Left kidney (tissue), 2 donors: ENCODE results near the gene CNTN4. TPM values are rescaled to one million over a fixed set of nuclear protein-coding genes. Genes with fewer than 3 reads are reported as not detected.

ENCODE experiments used
- DNase-seq: peaks from one replicate; pipeline ENCODE4 v3.0.0-alpha.2; 2013
- polyA plus RNA-seq: library from polyadenylated mRNA; unstranded; fragments of 120-200 nt; gene quantifications from one replicate; pipeline ENCODE4 v1.2.1, GENCODE V29; 2013; ENCODE audit not compliant: insufficient read length

Gene CNTN4
- polyA plus RNA-seq, 1 donor: 30.1 TPM

DNA sequence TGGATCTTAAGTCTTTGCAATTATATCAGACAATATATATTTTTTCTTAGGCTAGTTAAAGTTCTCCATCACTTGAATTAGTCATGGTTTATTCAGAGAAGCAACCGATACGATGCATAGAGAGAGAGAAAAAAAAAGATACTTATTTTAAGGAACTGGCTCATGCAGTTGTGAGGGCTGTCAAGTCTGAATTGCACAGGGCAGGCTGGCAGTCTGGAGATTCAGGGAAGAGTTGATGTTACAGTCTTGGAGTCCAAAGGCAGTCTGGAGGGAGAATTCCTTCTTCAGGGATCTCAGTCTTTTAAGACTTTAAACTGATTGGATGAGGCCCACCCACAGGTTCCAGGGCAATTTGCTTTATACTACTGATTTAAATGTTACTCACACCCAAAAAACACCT, 598.9 kb downstream of the CNTN4 start:
- no peak for DNase-seq

GRCh38 chr3:2701471-2701870, 602.8 kb downstream of the CNTN4 start:
- no peak for DNase-seq

DNA sequence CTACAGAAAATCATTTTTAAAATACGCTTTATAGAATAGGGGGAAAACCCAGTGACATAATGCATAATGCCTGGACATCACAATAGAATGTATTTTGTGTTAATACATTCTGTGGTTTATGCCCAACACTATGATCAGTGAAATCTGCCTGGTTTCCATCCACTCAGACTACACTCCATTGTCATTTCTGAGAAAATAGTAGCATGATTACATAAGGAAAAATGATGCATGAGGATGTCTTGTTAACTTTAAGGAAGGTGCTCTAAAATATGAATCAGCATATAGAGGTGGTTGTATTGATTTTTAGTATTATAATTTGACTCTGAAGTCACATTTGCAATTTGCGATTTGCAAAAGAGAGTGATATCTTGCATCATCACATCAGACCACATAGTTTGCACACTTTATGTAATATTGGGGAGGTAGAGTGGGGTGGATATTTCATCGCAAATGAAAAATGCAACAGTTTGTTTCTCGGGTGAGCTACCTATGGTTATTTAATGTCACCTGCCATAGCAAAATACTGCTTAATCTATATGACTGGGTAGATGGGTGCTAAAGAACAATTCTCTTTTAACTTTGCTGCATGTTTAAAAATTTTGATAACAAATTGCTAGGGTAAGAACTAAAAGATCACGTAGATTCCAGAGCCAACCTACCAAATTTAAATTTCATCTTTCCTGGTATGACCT, 607.6 kb downstream of the CNTN4 start:
- DNase-seq: no peak

DNA sequence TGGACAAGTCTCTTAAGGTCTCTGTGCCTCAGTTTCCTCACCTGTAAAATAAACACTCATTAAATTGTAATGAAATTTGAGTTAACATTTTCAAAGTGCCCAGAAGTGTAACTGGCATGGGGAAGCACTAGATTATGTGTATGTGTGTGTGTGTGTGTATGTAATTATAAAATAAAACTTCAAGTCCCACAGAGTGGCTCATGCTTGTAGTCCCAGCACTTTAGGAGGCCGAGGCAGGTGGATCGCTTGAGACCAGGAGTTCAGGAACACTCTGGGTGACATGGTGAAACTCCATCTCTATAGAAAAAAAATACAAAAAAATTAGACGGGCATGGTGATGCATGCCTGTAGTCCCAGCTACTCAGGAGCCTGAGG, 608.2 kb downstream of the CNTN4 start:
- DNase-seq: no peak

DNA sequence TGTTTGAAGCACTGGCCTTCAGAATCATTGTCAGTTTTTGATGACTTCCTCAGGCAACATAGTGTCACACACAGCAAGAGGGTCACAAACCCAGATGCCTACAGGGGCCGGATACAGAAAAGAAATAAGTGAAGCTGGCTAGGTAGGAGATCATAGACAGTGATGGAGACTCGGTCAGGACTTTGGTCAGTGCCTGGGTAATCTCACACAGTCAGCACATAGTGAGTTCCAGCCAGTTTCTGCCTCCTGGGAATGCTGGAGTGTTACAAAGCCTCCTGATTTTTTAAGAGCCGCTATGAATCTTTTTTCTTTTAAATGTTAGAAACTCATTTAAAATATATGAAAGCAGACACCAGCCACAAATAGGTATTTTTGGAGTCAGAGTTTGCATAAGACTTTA, 612.4 kb downstream of the CNTN4 start:
- no peak for DNase-seq

- DNase-seq: no peak
These were observed 615.3 kb downstream of the CNTN4 start for GRCh38 chr3:2713923-2714322.

- DNase-seq: no peak
These were observed 616.2 kb downstream of the CNTN4 start for GRCh38 chr3:2714834-2715233.

- no peak for DNase-seq
These were observed 628.4 kb downstream of the CNTN4 start for GRCh38 chr3:2727101-2727500.

DNA sequence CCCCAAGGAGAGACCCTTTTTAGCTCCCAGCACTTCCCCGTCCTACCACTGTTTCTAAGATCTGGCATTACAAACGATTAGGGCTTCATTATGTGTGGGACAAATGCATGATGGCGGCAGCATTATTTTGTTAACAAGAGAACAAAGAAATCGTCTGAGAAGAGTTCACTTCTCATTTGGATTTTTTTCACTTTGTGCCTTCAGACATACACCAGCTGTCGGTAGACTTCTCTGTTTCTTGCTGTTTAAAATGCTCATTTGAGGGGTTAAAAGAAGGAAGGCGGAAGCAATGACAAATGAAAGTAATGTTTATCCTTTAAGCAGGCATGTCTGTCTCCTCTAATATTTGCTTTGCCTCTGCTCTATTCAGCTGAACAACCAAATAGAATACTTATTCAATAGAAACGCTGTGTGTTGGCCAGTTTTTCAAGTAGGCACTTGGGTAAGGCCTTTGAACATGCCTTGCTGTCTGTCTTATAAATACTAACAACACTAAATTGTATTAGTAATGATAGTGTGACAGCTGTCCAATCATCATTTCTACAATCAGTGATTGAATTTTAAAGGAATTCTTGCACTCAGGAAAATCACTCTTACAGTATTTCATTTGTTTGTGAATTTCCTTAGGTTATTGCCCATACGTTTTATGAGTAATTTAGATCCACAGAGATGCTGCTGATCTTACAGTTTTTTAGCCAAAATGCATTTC, 629.1 kb downstream of the CNTN4 start:
- DNase-seq: no peak

- DNase-seq: no peak
These were observed 633.2 kb downstream of the CNTN4 start for GRCh38 chr3:2731843-2732242.

DNA sequence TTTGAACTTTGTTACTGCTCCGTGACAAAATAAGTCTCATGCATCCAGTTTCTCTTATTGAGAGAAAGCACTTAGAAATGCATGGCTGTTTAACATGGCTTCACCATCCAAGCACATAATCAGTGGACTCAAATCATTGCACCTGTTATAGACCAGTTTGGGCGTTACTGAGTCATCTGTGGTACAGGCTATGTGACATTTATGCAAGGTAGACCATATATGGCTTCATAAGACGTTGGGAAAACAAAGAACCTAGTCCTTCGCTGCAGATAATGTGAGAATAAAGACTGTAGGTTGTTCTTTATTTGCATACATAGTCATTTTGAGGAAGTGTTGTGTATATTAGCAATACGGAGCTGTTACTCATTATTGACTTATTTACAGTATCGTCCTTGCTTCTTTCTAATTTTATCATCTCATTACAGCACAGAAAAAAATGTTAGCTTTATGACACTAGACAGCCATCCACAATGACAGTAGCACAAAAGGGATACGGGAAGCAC, 636.8 kb downstream of the CNTN4 start:
- no peak for DNase-seq

GRCh38 chr3:2741516-2741915, 642.9 kb downstream of the CNTN4 start:
- DNase-seq: no peak

- DNase-seq: no peak
These were observed 666.4 kb downstream of the CNTN4 start for GRCh38 chr3:2765002-2765579.

DNA sequence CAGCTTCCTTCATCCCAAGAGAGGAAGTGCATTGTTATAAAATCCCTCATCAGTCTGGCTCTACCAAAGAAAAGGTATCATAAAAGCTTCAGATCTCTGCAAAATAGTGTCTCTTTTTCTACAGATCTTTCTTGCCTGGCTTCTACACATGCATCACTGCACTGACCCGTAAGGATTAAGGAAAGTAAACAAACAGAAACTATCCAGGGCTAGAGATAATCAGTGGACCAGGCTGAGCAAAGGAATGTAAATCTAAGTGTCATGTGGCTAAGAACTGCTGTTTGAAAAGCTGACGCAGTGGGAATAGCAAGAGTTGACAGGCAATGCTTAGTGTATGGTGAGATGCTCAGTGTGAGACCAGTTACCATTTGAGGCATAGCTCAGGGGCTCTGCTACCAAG, 671.8 kb downstream of the CNTN4 start:
- peak; percentile 55 for DNase-seq

DNA sequence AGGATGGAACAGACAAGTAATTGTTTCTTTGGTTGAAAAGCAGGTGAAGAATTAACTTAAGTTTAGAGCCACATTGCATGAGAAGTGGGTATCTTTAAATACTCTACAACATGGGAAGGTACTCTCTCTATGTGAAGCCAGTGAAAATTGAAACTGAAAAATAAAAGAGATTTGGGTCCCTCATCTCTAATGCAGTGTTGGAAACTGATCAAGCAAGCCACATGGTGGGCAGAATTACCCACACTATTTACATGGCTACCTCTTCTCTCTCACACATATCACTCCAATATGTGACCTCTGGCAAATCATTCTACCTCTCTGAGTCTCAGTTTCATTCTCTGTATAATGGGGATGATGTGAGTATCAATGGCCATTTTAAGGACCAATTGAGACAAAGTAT, 672.5 kb downstream of the CNTN4 start:
- DNase-seq: no peak

DNA sequence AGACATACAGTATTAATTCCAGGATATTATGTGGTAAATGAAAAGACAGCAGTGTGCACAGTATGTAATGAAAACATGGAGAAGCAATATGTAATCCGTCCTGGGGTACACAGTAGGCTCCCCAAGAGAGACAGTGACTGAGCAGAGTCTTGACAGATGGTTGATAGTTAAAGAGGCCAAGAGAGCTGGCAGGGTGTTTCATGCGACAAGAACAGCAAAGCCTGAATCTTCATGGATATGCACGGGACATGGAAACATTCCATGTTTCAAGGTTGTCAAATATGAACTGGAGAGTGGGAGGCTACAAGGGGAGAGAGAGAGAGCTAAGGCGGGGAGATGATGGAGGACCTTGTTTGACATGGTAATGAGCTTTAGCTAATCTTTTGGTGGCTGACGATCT, 673.1 kb downstream of the CNTN4 start:
- no peak for DNase-seq

GRCh38 chr3:2772803-2773202, 674.1 kb downstream of the CNTN4 start:
- no peak for DNase-seq

- no peak for DNase-seq
These were observed 676.0 kb downstream of the CNTN4 start for GRCh38 chr3:2774481-2775249.

- DNase-seq: no peak
These were observed 684.6 kb downstream of the CNTN4 start for GRCh38 chr3:2783261-2783660.

GRCh38 chr3:2784627-2785026, 686.0 kb downstream of the CNTN4 start:
- no peak for DNase-seq

DNA sequence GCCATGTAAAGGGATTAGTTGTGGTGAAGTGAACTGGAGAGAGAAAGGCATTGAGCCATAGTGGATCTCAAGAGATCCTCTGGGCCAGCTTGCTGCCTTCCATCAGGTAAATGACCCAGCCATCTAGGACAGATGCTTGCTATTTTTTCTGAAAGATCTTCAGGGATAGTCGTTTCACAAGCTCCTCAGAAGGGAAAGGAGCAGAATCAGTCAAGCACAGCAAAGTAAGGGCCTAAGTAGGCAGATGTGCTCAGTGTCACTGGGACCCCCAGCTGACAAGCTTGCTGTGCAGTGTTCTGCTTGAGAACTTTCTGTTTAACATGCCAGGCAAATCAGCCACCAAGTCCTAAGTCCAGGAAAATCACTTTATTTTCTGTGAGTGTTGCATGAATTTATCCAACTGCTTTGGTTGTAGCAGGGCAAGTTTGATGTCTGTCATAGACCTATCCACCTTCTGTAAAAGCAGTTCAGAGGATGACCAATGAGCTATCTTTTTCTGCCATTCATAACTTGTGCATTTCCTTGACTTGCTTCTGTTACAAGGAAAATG, 691.7 kb downstream of the CNTN4 start:
- DNase-seq: no peak

DNA sequence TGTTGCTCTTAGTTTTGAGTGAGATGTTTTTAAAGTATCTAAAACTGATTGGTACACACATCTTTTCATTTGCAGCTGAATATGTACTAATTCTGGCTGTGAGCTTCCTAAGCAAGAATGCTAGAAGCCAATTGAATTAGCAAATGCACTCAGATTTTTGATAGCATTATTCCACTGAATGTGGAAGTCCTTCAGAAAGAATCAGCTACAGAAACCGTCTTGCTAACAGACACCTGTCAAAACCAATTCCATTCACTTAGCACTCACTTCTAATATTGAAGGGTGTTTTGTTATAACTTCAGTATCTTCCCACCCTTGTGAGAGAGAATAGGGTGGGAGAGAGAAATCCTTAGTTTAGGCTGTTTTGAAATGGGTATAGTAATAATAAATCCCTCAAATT, 693.8 kb downstream of the CNTN4 start:
- DNase-seq: no peak
